Stimulated activated CD8-positive, alpha-beta memory T cell treated with anti-CD3 and anti-CD28 coated beads, Interleukin-4, amount 100 ng/mL, for 1 hour (primary cell): Measurements from ENCODE around the gene CDH4.
"Not testable (repeated sequence)": the region's sequence is repeated elsewhere in the genome, so short reads cannot be mapped to it uniquely, and the experiment has no call there.

Source experiments
- DNase-seq, 2 donors: peaks; one replicate each; pipeline ENCODE4 v3.0.0-alpha.2; 2020; ENCODE audit warnings: low read depth in 2 of 2, low spot score in 1 of 2

CDH4 gene

GRCh38 chr20:61437280-61438206 lies 185.5 kb downstream of the CDH4 start:
- DNase-seq = no peak

- no peak for DNase-seq
These were observed 186.2 kb downstream of the CDH4 start for GRCh38 chr20:61438285-61438684.

- DNase-seq = no peak
These were observed 187.2 kb downstream of the CDH4 start for GRCh38 chr20:61439251-61439650.

GRCh38 chr20:61440548-61441055 lies 188.5 kb downstream of the CDH4 start:
- no peak for DNase-seq

GRCh38 chr20:61441537-61441936 lies 189.5 kb downstream of the CDH4 start:
- no peak for DNase-seq

GRCh38 chr20:61442075-61442670 lies 190.1 kb downstream of the CDH4 start:
- DNase-seq = no peak

- DNase-seq = no peak
These were observed 190.7 kb downstream of the CDH4 start for GRCh38 chr20:61442718-61443117.

- DNase-seq = no peak
These were observed 191.5 kb downstream of the CDH4 start for GRCh38 chr20:61443443-61444126.

GRCh38 chr20:61444637-61445036 lies 192.6 kb downstream of the CDH4 start:
- no peak for DNase-seq

- DNase-seq = no peak
These were observed 193.1 kb downstream of the CDH4 start for GRCh38 chr20:61445138-61445537.

GRCh38 chr20:61445741-61446140 lies 193.7 kb downstream of the CDH4 start:
- DNase-seq = no peak

- no peak for DNase-seq
These were observed 195.9 kb downstream of the CDH4 start for GRCh38 chr20:61447952-61448351.

GRCh38 chr20:61448386-61448785 lies 196.3 kb downstream of the CDH4 start:
- no peak for DNase-seq

- DNase-seq = no peak
These were observed 197.1 kb downstream of the CDH4 start for GRCh38 chr20:61449057-61449609.

GRCh38 chr20:61449916-61450315 lies 197.9 kb downstream of the CDH4 start:
- DNase-seq = no peak

GRCh38 chr20:61450549-61450948 lies 198.5 kb downstream of the CDH4 start:
- DNase-seq = no peak

GRCh38 chr20:61451009-61451408 lies 198.9 kb downstream of the CDH4 start:
- no peak for DNase-seq

- DNase-seq = no peak
These were observed 199.9 kb downstream of the CDH4 start for GRCh38 chr20:61451953-61452352.

GRCh38 chr20:61453219-61453618 lies 201.2 kb downstream of the CDH4 start:
- no peak for DNase-seq

GRCh38 chr20:61453623-61454022 lies 201.6 kb downstream of the CDH4 start:
- DNase-seq = not testable (repeated sequence)

GRCh38 chr20:61454053-61454452 lies 202.0 kb downstream of the CDH4 start:
- no peak for DNase-seq
